ENCODE data around the gene EXOC3.
"Not testable (repeated sequence)": the region's sequence is repeated elsewhere in the genome, so short reads cannot be mapped to it uniquely, and the experiment has no call there.

Gene EXOC3

GRCh38 chr5:410911-411517 lies 32.0 kb upstream of the EXOC3 start:
- no peak for DNase-seq (ENCODE audit: insufficient read length)
- TF ChIP-seq POLR2AphosphoS5 (IDR thresholded peaks at IDR 0.05; ENCODE audit: low read depth, low read length) (no peak), TAF1 (IDR thresholded peaks at IDR 0.05; ENCODE audit: borderline replicate concordance, low read depth, low read length) (no peak), POLR2A (IDR thresholded peaks at IDR 0.05; ENCODE audit: low read depth, low read length) (no peak)
- no peak for FAIRE-seq

DNA sequence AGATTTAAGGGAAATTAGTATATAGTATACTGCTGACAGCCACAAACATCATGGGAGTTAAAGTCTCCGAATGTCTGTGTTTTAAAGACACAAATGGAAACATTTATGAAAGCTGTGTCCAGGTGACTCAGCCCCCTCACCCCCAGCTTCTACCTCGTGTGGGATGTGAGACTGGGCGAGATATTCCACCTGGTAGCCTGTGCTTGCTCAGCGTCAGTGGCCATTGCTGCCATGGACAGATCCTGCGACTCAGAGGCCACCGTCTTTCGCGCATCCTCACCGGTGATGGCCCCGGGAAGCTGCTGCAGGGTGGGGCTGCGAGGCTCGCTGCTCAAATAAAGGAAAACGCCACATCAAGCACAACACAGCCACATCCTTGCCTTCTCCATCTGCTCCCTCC lies 31.2 kb upstream of the EXOC3 start:
- no peak for FAIRE-seq

DNA sequence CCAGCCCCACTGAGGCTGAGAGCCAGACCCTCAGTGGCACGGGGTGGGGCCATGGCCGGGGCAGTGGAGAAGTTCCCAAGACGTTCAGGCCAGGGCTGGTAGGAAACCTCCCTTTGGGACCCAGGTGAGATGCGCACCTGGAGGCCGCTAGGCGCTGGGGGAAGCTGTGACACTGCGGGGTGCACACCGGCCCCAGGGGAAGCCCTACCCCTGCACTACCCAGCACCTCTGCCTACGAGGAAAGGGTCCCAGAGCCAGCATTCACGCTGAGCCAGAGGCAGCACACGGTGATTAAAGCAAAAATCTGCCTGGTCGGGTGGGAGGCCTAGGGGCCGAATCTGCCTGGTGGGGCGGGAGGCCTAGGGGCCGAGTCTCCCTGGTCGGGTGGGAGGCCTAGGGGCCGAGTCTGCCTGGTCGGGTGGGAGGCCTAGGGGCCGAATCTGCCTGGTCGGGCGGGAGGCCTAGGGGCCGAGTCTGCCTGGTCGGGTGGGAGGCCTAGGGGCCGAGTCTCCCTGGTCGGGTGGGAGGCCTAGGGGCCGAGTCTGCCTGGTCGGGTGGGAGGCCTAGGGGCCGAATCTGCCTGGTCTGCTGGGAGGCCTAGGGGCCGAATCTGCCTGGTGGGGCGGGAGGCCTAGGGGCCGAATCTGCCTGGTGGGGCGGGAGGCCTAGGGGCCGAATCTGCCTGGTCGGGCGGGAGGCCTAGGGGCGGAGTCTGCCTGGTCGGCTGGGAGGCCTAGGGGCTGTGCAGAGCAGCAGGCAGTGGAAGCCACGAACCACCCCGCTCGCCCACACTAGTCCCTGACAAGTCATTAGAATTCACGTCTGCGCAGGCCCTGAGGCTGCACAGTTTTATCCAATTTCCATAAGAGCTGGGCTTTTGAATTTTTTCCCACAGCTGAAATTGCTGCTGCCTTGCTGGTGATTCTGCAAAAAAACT lies 27.7 kb upstream of the EXOC3 start:
- DNase-seq (ENCODE audit: insufficient read length); FAIRE-seq: not testable (repeated sequence)

More for the DNA sequence above, 31.2 kb upstream of the EXOC3 start:
- no peak for DNase-seq (ENCODE audit: insufficient read length)
- TF ChIP-seq TAF1 (IDR thresholded peaks at IDR 0.05; ENCODE audit: borderline replicate concordance, low read depth, low read length) = no peak
- no peak for TF ChIP-seq POLR2A (IDR thresholded peaks at IDR 0.05; ENCODE audit: low read depth, low read length)
- no peak for TF ChIP-seq POLR2AphosphoS5 (IDR thresholded peaks at IDR 0.05; ENCODE audit: low read depth, low read length)

GRCh38 chr5:415928-416635 lies 26.9 kb upstream of the EXOC3 start:
- TF ChIP-seq POLR2A (IDR thresholded peaks at IDR 0.05; ENCODE audit: low read depth, low read length) (no peak), TAF1 (IDR thresholded peaks at IDR 0.05; ENCODE audit: borderline replicate concordance, low read depth, low read length) (no peak), POLR2AphosphoS5 (IDR thresholded peaks at IDR 0.05; ENCODE audit: low read depth, low read length) (no peak)
- FAIRE-seq (no peak), DNase-seq (ENCODE audit: insufficient read length) (no peak)

- TF ChIP-seq TAF1 (IDR thresholded peaks at IDR 0.05; ENCODE audit: borderline replicate concordance, low read depth, low read length) (no peak), POLR2AphosphoS5 (IDR thresholded peaks at IDR 0.05; ENCODE audit: low read depth, low read length) (no peak), POLR2A (IDR thresholded peaks at IDR 0.05; ENCODE audit: low read depth, low read length) (no peak)
- DNase-seq (ENCODE audit: insufficient read length) = no peak
- no peak for FAIRE-seq
These were observed 26.4 kb upstream of the EXOC3 start for GRCh38 chr5:416636-416960.

- no peak for TF ChIP-seq TAF1 (IDR thresholded peaks at IDR 0.05; ENCODE audit: borderline replicate concordance, low read depth, low read length)
- no peak for TF ChIP-seq POLR2A (IDR thresholded peaks at IDR 0.05; ENCODE audit: low read depth, low read length)
- TF ChIP-seq POLR2AphosphoS5 (IDR thresholded peaks at IDR 0.05; ENCODE audit: low read depth, low read length) = no peak
- no peak for DNase-seq (ENCODE audit: insufficient read length)
- no peak for FAIRE-seq
These were observed 25.4 kb upstream of the EXOC3 start for GRCh38 chr5:417301-418161.

GRCh38 chr5:418162-419121 lies 24.5 kb upstream of the EXOC3 start:
- DNase-seq (ENCODE audit: insufficient read length) = no peak
- TF ChIP-seq POLR2AphosphoS5 (IDR thresholded peaks at IDR 0.05; ENCODE audit: low read depth, low read length) = no peak
- no peak for TF ChIP-seq TAF1 (IDR thresholded peaks at IDR 0.05; ENCODE audit: borderline replicate concordance, low read depth, low read length)
- 0 out of 2 replicates have a peak, but pooled peaks have one; percentile 2 for TF ChIP-seq POLR2A (IDR thresholded peaks at IDR 0.05; ENCODE audit: low read depth, low read length)

DNA sequence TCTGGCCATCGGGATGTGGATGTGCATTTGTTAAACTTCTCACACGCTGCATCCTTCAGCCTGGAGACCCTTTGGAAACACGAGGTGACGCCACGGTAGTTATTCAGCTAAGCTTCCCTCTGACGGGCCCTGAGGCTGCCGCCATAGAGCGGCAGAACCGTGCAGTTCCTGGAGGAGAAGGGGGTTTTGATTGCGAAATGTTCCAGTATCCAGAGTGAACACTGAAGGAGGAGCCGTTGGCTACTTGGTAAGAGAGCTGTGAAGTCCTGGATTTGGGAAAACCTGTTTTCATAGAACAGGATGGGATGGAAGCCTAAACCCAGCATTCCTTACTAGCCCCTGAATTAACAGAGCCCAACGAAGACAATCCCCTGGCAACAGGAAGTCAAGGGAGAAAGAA lies 23.0 kb upstream of the EXOC3 start:
- FAIRE-seq = no peak
- DNase-seq (ENCODE audit: insufficient read length) = no peak
- TF ChIP-seq POLR2A (IDR thresholded peaks at IDR 0.05; ENCODE audit: low read depth, low read length) = no peak
- TF ChIP-seq POLR2AphosphoS5 (IDR thresholded peaks at IDR 0.05; ENCODE audit: low read depth, low read length) = no peak
- no peak for TF ChIP-seq TAF1 (IDR thresholded peaks at IDR 0.05; ENCODE audit: borderline replicate concordance, low read depth, low read length)

More at GRCh38 chr5:418162-419121, 24.5 kb upstream of the EXOC3 start:
- no peak for FAIRE-seq

DNA sequence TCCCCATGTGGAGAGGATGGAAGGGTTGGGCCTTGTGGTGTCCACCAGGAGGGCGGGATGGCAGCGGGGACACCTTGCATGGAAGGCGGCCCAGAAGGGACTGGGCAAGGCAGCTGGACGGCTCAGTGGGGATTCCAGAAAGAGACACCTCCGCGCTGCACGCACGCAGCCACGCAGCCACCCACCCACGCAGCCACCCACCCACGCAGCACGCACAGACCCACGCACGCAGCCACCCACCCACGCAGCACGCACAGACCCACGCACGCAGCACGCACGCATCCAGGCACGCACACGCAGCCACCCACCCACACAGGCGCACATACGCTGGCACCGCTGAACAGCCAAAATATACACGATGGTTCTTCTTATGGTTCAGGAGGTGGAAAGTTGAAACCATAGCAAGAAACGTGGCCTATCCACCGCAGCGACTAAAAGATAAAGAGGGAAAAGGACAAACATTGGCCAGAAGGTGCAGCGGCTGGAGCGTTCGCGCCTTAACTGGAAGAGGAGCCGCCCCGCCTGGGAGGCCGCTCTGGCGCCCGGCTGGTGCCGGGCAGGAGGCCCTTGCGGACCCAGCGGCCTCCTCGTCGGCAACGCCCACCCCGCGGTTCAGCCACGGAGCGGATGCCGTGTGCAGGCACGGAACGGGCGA lies 22.2 kb upstream of the EXOC3 start:
- DNase-seq (ENCODE audit: insufficient read length) (no peak), FAIRE-seq (no peak)
- TF ChIP-seq POLR2AphosphoS5 (IDR thresholded peaks at IDR 0.05; ENCODE audit: low read depth, low read length) (no peak; the same call in 1 of the 2 replicates), TAF1 (IDR thresholded peaks at IDR 0.05; ENCODE audit: borderline replicate concordance, low read depth, low read length) (no peak), POLR2A (IDR thresholded peaks at IDR 0.05; ENCODE audit: low read depth, low read length) (no peak)
